GM19397 (cell line): Measurements from ENCODE around the gene HLA-DMA.
"Not testable (repeated sequence)": the region's sequence is repeated elsewhere in the genome, so short reads cannot be mapped to it uniquely, and the experiment has no call there.

Experiments used
- ATAC-seq: cut with Tn5 transposase; IDR thresholded peaks from one replicate; pipeline ENCODE4 v1.9.1; 2021; ENCODE audit warnings: mild to moderate bottlenecking, moderate library complexity; ENCODE audit not compliant: unreplicated experiment

The HLA-DMA gene

GRCh38 chr6:32954986-32955802 lies 2.3 kb upstream of the HLA-DMA start:
- no peak for ATAC-seq

GRCh38 chr6:32954267-32954666 lies 1.4 kb upstream of the HLA-DMA start:
- ATAC-seq: no peak

- no peak for ATAC-seq
These were observed 878 bp upstream of the HLA-DMA start for GRCh38 chr6:32953775-32954174.

- no peak for ATAC-seq
These were observed 2.4 kb downstream of the HLA-DMA start for GRCh38 chr6:32950449-32950848.

- no peak for ATAC-seq
These were observed 2.9 kb downstream of the HLA-DMA start for GRCh38 chr6:32950010-32950409.

- no peak for ATAC-seq
These were observed 3.8 kb downstream of the HLA-DMA start for GRCh38 chr6:32949113-32949512.

GRCh38 chr6:32947552-32948465 lies 5.1 kb downstream of the HLA-DMA start:
- no peak for ATAC-seq

- no peak for ATAC-seq
These were observed 6.0 kb downstream of the HLA-DMA start for GRCh38 chr6:32946893-32947292.

GRCh38 chr6:32945953-32946352 lies 6.9 kb downstream of the HLA-DMA start:
- no peak for ATAC-seq

- no peak for ATAC-seq
These were observed 7.7 kb downstream of the HLA-DMA start for GRCh38 chr6:32945108-32945760.

GRCh38 chr6:32943864-32944649 lies 8.8 kb downstream of the HLA-DMA start:
- ATAC-seq: peak; percentile 40

- not testable (repeated sequence) for ATAC-seq
These were observed 10.3 kb downstream of the HLA-DMA start for GRCh38 chr6:32942555-32943123.

- peak; percentile 52 for ATAC-seq
These were observed 11.6 kb downstream of the HLA-DMA start for GRCh38 chr6:32941214-32941768.

GRCh38 chr6:32940656-32941213 lies 12.2 kb downstream of the HLA-DMA start, which contains the start of gene HLA-DMB:
TSS of gene HLA-DMB (minus strand) at chr6:32941028. CDS start at chr6:32940807, 221 bp downstream.
- ATAC-seq: peak; percentile 52

GRCh38 chr6:32938494-32938893 lies 14.4 kb downstream of the HLA-DMA start:
- no peak for ATAC-seq

GRCh38 chr6:32937230-32937633 lies 15.7 kb downstream of the HLA-DMA start:
- ATAC-seq: no peak

GRCh38 chr6:32936239-32937152 lies 16.4 kb downstream of the HLA-DMA start:
- ATAC-seq: no peak

GRCh38 chr6:32935551-32936238 lies 17.2 kb downstream of the HLA-DMA start:
- ATAC-seq: no peak
